Stimulated activated CD4-positive, alpha-beta T cell treated with anti-CD3 and anti-CD28 coated beads, Interleukin-1b, Interleukin-23, amount 100 ng/mL, for 4 hours (primary cell): ENCODE data around the gene PKIB.

Experiments used
- DNase-seq, 2 donors: peaks; one replicate each; pipeline ENCODE4 v3.0.0-alpha.2; 2020; ENCODE audit warnings: low read depth in 2 of 2

The PKIB gene

DNA sequence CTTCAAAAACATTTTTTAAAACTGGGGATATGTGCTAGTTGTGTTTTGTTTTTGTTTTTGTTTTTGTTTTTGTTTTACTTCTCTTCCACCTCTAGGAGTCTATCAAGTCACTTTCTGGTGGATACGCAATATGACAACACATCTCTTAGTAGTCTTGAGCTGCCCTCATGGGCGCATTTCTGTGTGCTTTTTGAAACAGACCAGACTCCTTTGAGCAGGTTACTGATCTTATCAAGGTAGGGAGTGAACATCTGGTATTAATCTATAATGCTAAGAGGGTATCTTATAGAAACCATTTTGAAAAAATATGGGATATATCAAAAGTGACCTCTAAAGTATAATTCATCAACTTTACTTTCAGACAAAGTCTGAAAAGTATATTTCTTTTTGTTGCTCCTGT is 56.2 kb downstream of the PKIB start:
- no peak for DNase-seq

DNA sequence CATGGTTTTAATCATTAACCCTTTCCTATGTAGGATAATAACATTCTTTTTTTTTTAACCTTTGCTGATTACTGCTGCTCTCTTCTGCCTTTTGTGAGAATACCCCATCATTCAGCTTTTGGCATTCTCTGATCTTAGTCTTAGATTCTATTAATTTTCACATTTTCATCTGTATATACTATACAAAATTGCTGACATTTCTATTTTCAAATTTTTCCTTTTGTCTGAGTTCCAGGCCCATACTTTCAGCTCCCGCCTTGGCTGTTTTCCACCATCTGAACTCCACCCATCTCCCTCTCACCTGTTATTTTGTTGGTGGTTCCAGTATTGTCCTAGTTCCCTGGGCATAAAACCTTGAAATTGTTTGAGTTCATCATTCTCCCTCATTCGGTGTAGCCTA is 59.2 kb downstream of the PKIB start:
- no peak for DNase-seq

DNA sequence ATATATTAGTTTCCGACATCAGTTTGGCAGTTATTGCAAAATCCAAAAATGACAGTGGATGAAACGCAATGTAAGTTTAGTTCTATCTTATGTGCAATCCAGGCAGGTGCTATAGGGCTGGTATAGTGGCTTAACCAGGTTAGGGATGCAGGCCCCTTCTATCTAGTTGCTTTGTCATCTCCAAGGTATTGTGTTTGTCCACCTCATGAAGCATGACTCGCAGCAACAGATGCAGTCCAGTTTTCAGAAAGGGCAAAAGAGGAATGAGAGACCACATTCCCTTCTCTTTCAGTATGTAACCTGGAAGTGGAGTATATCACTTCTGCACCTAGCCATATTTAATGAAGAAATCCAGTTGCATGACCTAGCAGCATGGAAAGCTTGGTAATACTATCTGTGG is 59.7 kb downstream of the PKIB start:
- DNase-seq, result no peak

DNA sequence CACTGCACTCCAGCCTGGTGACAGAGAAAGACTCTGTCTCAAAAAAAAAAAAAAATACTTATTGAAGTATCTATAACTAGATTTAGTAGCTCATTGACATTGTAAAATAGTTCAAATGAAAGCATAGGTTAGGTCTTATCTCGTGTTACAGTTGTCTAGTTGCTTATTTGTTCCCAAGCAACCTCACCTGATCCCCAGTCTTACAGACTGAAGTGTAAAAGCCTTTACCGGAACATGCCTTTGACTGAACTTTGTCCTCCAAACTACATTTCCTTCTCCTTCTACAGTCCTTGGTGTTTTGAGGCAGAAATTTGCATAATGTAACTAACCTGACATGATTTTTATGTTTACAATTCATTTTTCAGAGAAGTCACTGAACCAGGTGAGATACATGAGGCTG is 61.0 kb downstream of the PKIB start:
- no peak for DNase-seq

DNA sequence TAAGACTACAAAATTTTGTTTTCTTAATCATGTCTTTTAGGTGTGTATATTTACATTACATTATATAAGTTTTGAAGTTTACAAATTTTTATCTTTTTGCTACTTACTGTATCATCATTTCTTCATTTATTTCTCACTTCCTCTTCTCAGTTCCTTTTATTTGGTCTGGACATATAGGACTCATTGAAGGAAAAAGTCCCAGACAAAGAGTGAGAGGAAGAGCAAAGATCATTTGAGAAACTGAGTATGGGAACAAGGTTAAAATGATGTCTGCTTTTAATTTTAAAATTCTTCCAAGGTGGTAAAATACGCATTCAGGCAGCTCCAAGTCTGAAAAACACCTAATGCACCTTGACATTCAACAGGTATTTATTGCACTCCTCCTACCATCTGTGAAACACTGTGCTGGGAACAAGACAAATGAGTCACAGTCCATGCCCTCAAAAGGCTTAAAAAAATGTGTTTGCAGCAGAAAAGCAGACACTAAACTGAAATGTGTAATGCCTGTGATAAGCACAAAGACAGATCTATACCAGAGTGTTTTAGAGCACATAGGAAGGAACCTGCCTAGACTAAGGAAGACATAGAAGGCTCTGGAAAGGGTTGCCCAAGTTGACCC is 63.2 kb downstream of the PKIB start:
- no peak for DNase-seq

DNA sequence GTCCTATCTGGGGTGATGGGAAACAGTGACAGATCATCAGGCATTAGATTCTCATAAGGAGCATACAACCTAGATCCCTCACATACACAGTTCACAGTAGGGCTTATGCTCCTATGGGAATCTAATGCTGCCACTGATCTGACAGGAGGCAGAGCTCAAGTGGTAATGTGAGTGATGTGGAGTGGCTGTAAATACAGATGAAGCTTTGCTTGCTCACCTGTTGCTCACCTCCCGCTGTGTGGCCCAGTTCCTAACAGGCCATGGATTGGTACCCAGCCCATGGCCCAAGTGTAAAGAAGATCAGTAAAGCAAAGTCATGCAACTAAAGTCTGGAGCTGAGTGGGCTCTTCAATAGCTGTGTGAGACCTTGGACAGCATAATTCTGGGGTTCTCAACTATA is 65.9 kb downstream of the PKIB start:
- no peak for DNase-seq

DNA sequence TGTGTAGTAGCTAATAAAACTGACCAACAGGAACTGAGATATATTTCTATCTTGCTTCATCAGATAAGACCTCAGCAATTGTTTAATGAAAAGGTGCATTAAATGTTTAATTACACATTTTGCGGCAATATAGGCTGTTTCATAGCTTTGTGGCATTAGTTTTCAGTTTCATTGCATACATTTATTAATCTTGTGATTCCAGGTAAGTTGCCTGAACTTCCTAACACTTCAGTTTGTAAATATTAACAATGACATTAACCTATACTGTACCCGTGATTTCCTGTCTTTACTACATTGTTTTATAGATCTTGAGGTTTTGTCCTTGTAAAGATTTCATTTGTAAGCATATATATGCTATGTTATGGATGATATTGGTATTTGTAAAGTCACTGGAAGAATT is 66.5 kb downstream of the PKIB start:
- no peak for DNase-seq

DNA sequence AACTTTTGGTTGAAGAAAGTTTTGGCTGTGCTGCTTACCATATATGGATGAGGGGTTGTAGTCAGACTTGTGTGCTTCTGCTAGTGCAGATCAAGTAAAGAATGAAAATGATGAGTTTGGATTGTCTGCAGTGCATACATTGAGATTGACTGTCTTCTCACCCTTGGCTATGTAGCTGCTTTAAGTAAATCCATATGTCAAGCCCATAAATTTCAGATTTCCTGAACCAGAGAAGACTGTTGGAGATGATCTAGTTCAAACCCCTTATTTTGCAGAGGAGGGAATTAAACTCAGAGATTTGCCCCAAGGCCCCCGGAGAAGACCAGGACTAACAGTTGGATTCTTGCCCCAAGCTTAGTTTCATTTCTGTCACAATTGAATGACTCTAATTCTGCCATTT is 67.2 kb downstream of the PKIB start:
- DNase-seq, result no peak

DNA sequence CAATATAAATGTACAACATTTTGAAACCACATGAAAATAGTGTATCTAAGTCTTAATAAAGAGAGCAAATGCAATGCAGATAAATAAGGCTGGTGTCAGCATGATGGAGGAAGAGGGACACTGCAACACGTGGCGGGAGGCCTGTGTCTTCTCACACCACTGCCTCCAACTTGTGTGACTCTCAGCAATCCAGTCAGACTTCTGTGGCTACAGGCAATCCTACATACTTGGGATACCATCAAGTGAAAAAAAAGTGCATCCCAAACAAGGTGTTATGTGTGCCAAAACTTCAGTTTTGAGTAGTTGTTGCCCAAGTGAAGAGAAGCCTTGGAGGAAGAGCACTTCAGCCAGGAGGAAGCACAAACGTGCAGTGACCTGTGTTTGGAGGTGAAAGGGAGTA is 68.6 kb downstream of the PKIB start:
- no peak for DNase-seq

DNA sequence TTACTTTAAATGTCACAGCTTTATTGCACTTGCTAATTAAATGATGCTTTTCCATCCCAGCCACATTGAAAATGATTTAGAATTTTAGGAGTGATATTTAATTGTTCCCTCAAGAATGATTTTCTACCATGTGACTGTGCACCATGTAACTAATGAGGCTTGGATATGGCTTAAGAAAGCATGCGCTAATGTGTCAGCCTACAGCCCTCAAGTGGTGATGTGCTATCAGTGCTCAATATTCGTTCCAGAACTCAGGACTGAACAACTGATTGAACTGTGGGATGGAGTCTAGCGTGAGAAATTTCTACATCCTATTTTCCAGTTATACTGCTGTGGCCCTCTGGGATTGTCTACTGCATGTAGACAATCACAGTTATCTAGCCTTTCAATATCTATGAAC is 71.5 kb downstream of the PKIB start:
- DNase-seq, result no peak

DNA sequence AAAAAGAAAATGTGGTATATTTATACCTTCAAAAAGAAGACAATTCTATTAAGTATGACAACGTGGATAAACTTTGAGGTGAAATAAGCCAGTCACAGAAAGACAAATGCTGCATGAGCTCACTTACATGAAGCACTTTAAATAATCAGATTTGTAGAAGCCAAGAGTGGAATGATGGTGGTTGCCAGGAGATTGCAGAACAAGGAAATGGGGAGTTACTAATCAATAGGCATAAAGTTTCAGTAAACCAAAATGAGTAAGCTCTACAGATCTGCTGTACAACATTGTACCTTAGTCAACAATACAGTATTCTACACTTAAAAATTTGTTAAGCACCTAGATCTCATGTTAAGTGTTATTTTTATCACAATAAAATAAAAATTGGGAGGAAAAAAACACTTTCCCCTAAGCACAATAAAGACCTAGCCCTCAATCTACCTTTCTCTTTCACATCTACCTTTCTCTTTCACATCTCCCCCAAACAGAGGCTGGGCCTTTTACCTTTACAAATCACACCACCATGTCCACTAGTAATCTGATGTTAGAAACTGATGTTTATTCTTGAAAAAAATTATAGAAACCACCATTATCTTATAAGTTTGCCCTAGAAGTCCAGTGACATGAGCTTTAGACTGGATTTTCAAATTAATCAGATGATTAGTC is 73.9 kb downstream of the PKIB start:
- no peak for DNase-seq

DNA sequence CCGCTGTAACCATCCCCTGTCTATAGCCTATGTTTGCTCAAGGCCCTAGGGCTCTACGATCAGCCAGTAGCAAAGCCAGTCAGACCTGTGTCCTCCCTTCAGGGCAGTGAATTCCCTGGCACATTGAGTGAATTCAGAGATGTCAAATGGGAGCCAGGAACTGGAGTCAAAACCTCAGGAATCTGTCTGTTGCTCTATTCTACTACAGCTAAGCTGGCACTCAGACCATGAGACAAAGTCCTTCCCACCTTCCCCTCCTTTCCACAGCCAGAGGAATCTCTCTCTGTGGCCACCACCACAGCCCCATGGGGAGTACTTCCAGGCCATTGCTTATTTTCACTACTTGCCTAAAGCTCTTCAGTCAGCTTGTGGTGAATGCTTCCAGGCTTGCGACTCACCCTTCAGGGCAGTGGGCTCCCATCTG is 82.0 kb downstream of the PKIB start:
- no peak for DNase-seq

DNA sequence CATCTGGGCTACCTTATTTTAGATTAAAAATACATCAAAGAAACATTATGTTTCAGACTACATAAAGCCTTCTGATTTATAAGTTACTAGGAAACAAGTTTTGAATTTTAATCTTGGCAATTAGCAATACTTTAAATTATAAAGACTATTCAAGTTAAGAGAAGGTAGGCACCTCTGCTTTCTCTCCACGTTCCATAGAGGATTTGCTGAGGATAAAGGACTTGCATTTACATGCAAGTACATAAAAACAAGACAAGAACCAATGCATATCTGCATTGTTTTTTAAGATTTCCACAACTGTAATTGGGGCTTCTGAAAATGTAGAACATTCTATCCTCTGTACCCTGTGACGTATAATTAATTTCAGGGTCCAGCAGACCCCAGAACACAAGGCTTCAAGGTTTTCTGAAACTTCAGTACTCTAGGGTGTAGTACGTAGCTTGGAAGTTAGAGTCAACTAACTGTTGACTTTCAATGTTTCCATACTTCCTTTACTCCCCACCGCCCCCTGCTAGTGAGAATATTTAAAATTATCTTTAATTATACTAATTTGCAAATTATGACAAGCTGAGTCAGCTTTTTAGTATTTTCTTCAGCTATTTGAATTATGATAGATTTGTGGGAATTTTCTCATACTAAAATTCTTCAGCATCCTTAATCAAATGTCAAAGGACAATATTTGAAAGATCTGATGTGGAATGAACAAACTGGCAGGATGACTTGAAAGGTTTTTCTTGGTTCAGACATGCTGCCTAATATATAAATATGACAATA is 82.8 kb downstream of the PKIB start:
- DNase-seq, result no peak

DNA sequence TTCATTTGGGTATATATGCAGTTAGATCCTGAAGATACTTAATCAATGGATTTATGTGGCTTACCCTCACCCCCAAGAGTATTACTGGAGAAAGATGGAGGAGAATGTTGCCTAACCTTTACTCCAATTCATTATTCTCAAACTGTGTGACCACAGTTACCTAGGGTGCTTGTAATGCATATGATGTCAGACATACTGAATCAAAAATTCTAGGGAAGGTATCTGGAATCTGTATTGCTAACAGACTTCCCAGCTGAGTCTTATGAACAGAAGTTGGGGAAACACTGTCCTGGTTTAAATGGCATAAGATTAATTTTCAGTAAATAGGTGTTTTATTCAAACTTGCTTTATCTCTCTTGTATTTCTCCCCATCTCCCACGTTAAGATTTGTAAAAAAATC is 83.9 kb downstream of the PKIB start:
- no peak for DNase-seq

DNA sequence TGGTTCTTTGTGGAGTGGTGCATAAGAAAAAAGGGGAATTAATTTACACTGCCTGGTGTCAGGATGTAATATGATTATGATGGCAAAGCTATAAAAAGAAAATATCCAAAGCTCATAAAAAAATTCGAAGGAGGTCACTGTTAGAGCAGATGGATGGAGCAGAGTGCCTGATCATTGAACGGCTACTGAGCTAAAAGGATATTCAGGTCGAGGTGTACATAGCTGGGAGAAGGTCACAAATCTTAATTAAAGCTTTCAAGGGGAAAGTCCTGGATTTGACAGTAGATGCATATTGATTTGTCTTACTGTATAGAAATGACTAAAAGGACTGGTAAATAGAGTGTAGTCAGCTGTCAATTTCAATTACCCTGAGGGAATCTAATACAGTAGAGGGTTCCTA is 84.4 kb downstream of the PKIB start:
- no peak for DNase-seq

DNA sequence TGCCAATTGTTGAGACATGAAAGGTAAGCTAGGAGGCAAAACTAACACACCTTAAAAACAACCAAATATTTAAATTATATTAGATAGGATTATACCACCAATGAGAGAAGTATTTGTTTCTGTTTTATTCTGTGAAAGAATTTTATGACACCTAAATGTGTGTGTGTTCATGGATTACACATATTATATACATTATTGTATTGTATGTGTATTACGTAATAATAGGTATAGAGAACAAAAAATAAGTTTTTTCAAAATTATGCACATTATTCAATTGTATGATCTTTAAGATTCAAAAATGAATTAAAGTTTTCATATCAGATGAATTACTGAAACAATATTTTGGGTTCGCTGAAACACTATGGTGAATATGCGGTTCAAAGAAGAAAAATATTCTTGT is 85.0 kb downstream of the PKIB start:
- no peak for DNase-seq

DNA sequence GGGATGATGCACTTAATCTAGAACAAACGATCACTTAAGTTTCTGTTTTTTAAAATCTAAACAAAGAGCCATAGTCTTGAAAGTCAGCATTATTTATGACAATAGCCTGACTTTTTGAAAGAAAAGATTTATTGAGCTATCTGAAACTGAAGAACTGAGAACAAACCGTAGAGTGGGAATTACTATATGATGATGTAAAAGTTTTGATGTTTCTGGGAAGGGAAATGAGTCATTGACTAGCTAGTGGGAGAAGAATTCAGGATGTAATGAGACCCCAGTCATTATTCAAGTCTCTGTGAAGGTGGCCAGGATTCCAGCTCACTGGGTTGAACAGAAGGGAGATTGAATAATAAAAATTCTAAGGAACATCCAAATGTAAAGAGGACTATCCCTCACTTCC is 85.9 kb downstream of the PKIB start:
- no peak for DNase-seq

DNA sequence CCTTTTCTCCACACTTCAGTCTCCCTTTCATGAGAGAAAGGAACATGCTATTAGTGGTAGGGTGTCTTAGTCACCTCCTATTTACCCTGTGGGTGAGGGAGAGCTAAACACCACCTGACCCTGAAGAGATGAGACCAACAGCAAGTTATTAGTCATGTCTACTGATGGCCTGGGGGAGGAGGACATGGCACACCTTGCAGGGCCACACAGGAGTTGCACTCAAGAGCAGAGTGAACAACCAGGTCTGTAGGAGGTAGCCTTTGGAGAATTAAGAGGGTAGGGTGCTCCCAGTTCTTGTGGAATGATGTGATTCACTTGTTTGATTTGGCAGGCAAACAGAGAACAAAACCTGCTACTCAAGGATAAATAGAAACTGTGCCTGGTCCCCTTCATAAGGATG is 86.6 kb downstream of the PKIB start:
- no peak for DNase-seq

DNA sequence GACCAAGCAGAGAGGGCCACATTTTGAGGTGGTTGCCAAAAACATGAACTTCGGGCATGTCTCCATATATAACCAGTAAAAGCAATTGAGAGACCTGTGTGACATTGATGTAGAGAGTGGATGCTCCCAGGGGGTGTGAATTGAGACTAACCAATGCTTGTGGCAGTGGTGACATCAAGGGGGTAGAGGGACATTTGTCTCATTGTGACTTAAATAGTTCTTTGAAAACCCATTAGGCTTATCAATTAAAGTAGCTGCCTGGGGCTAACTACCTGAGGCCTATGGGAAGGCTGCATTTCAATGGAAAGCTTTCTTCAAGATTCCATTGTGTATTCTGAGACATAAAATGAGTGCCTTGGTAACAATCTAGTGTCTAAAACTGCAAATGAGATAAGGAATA is 87.3 kb downstream of the PKIB start:
- no peak for DNase-seq

DNA sequence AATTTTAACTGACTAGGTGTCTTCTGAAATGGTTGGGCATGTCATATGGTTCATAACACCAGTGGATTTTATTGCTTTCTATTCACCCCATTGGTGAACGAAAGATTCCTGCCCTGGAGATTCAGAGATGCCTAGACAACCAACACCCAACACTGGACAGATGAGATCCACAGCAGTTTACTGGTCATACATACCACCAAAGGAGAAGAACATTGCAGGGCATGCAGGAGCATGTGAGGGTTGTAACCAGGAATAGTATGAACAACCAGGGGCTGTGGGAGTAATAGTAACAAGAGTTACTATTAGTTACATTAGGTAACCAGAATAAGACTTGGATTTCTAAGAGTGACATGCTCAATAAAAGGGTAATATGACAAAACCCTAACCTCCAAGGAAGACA is 91.5 kb downstream of the PKIB start:
- DNase-seq, result no peak

DNA sequence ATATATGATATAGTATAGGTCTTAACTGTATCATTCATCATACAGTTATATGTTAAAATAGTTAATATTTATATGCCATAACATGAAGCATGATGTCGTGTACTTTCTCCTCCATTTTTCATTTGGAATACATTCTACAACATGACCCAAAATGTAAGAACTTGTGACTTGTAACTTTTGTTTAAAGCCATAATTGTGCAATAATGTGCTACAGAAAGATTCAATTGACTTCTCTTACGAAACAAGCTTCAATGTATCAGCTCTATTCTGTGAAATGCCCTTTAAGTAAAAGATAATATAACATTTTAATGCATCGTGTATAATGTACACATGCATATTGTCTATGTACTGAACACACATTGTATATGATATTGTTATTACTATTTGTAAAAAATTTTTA is 92.6 kb downstream of the PKIB start:
- DNase-seq, result no peak

DNA sequence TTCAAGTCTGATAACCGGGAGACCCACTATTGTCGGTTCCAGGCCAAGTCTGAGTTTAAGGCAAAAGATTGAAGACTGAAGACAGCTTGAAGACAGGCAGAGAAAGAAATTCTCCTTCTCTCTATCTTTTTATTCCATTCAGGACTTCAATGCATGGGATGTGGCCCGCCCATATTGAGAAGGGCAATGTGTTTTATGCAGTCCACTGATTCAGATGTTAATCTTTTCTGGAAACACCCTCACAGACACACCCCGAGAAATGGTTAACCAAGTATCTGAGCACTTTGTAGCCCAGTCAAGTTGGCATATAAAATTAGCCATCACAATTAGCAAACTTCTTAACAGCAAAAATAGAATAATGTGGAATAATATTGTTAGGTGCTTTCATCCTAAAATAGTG is 93.9 kb downstream of the PKIB start:
- no peak for DNase-seq

DNA sequence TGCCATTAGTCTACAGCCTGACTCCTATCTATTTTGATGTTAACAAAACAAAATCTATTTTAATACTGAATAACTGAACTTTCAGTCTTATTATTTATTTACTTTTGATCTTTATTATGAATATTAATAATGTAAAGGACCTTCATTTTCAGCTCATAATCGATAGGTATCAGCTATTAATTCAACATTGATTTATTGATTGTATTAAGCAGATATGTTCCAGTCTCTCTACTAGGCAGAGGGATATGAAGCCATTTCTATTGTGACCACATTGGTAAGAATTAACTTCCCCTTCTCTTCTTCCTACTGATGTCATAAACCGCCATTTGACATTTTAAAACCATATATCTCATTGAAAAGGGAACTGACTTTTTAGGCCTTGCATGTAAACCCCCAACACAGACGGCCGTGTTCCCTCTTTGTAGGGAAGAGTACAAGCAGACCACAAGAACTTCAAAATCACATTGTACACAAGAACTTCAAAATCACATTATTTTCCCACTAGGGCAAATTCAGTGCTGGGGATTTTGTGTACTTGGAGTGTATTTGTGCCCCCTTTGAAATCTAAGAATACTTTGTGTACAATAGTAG is 99.8 kb downstream of the PKIB start:
- DNase-seq, result no peak
